ENCODE measurements around the gene ADO. TPM values are rescaled to one million over a fixed set of nuclear protein-coding genes. Genes with fewer than 3 reads are reported as not detected.

ADO gene
- 15.6 to 22.6 TPM (median 22.3 TPM) in 5 replicates for total RNA-seq (2022; extraction: Qiagen RNA extraction; ENCODE audit: low read depth)

GRCh38 chr10:62804356-62805230 lies at the start of gene ADO:
ADO (plus strand) TSS chr10:62804720; CDS start chr10:62805060, 340 bp downstream.

GRCh38 chr10:62816331-62817120 lies 12.0 kb downstream of the ADO start, which contains the start of gene EGR2:
EGR2 (minus strand) TSS chr10:62816366; CDS start chr10:62816029, 337 bp downstream.

Other genes with a start within 250 kb of the ADO start
- gene EGR2, start 11.6 kb downstream of the ADO start, total RNA-seq (2022; extraction: Qiagen RNA extraction; ENCODE audit: low read depth) = 0.21 to 0.71 TPM (median 0.44 TPM) in 5 replicates

All from A549 treated with GW870086 at 1 μM for 4 hours (cell line).